ENCODE results near the gene ENO1. TPM values are rescaled to one million over a fixed set of nuclear protein-coding genes. Genes with fewer than 3 reads are reported as not detected.

Gene ENO1
- total RNA-seq, 2 donors from 2014 or later: 570 to 767 TPM

GRCh38 chr1:8813016-8813763 is 65.3 kb downstream of the ENO1 start:
- TF ChIP-seq CTCF (IDR thresholded peaks at IDR 0.05): no peak
- H3K9me3 ChIP-seq: no peaks in the 10 kb centered on the region
- H3K4me1 ChIP-seq (ENCODE audit: control insufficient read depth in 1 of 2, low read depth in 2 of 2): peaks cover 4 to 20% of the 10 kb centered on the region in 2 donors
- no peaks in the 10 kb centered on the region for H3K36me3 ChIP-seq
- no peak overlapping the region for H3K4me3 ChIP-seq
- no peaks in the 10 kb centered on the region for H3K27me3 ChIP-seq (replicated peaks; ENCODE audit: insufficient read depth)
- DNase-seq (ENCODE audit: low spot score) (no peak), ATAC-seq (ENCODE audit: insufficient number of reproducible peaks, low FRiP score, low read depth) (no peak)
- H3K27ac ChIP-seq: no peak overlapping the region

- no peak for ATAC-seq (ENCODE audit: insufficient number of reproducible peaks, low FRiP score, low read depth)
- peaks cover 4 to 19% of the 10 kb centered on the region in 2 donors for H3K4me1 ChIP-seq (ENCODE audit: control insufficient read depth in 1 of 2, low read depth in 2 of 2)
- no peaks in the 10 kb centered on the region for H3K9me3 ChIP-seq
- no peak overlapping the region for H3K4me3 ChIP-seq
- no peak for DNase-seq (ENCODE audit: low spot score)
- no peak for TF ChIP-seq CTCF (IDR thresholded peaks at IDR 0.05)
- H3K36me3 ChIP-seq: no peaks in the 10 kb centered on the region
- no peak overlapping the region for H3K27ac ChIP-seq
- H3K27me3 ChIP-seq (replicated peaks; ENCODE audit: insufficient read depth): no peaks in the 10 kb centered on the region
Observed at GRCh38 chr1:8812081-8812480, 66.4 kb downstream of the ENO1 start.

Other genes with a start within 250 kb of the ENO1 start
- gene RERE, start 61.0 kb downstream of the ENO1 start, total RNA-seq: 100 to 1,000 TPM; 144 to 174 TPM
- gene CA6, start 67.2 kb upstream of the ENO1 start, total RNA-seq: not detected
- not detected for gene SLC2A7, start 147.7 kb upstream of the ENO1 start, total RNA-seq
- 10 to 100 TPM in 1 of 2 donors, 1 to 10 TPM in 1; 3.9 to 14.7 TPM for gene SLC2A5, start 190.9 kb upstream of the ENO1 start, total RNA-seq